Stimulated activated CD8-positive, alpha-beta memory T cell treated with anti-CD3 and anti-CD28 coated beads, Interleukin-12 subunit alpha, Interleukin-12 subunit beta, amount 100 ng/mL, for 24 hours (primary cell): ENCODE measurements around the gene TERB2.
"Not testable (repeated sequence)": the region's sequence is repeated elsewhere in the genome, so short reads cannot be mapped to it uniquely, and the experiment has no call there.

ENCODE experiments used
- DNase-seq: peaks from one replicate; pipeline ENCODE4 v3.0.0-alpha.2; 2020; ENCODE audit errors: extremely low read depth

Gene TERB2

GRCh38 chr15:44956388-44956787, at the start of gene TERB2:
Gene TERB2 (plus strand): TSS chr15:44956687. CDS start chr15:44956719, 32 bp downstream.
- no peak for DNase-seq

- DNase-seq = no peak
Measured at GRCh38 chr15:44909423-44909822, 47.1 kb upstream of the TERB2 start.

- no peak for DNase-seq
Measured at GRCh38 chr15:44910981-44911625, 45.4 kb upstream of the TERB2 start.

- not testable (repeated sequence) for DNase-seq
Measured at GRCh38 chr15:44912186-44912585, 44.3 kb upstream of the TERB2 start.

- not testable (repeated sequence) for DNase-seq
Measured at GRCh38 chr15:44912974-44913448, 43.5 kb upstream of the TERB2 start.

GRCh38 chr15:44918136-44918535, 38.4 kb upstream of the TERB2 start:
- DNase-seq = no peak

- not testable (repeated sequence) for DNase-seq
Measured at GRCh38 chr15:44928658-44929057, 27.8 kb upstream of the TERB2 start.

GRCh38 chr15:44930283-44930682, 26.2 kb upstream of the TERB2 start:
- DNase-seq = not testable (repeated sequence)

- DNase-seq = not testable (repeated sequence)
Measured at GRCh38 chr15:44958302-44958701, 1.8 kb downstream of the TERB2 start.

- DNase-seq = no peak
Measured at GRCh38 chr15:44968475-44968874, 12.0 kb downstream of the TERB2 start.

- DNase-seq = no peak
Measured at GRCh38 chr15:44971036-44971435, 14.5 kb downstream of the TERB2 start.

- not testable (repeated sequence) for DNase-seq
Measured at GRCh38 chr15:44976183-44976582, 19.7 kb downstream of the TERB2 start.

- not testable (repeated sequence) for DNase-seq
Measured at GRCh38 chr15:44977781-44978180, 21.3 kb downstream of the TERB2 start.

- DNase-seq = not testable (repeated sequence)
Measured at GRCh38 chr15:44979617-44980339, 23.3 kb downstream of the TERB2 start.

GRCh38 chr15:44984144-44984543, 27.7 kb downstream of the TERB2 start:
- not testable (repeated sequence) for DNase-seq

- DNase-seq = not testable (repeated sequence)
Measured at GRCh38 chr15:44986346-44987055, 30.0 kb downstream of the TERB2 start.

GRCh38 chr15:44987711-44988110, 31.2 kb downstream of the TERB2 start:
- DNase-seq = not testable (repeated sequence)

GRCh38 chr15:44988184-44988869, 31.8 kb downstream of the TERB2 start:
- DNase-seq = not testable (repeated sequence)

GRCh38 chr15:44988870-44989219, 32.4 kb downstream of the TERB2 start:
- not testable (repeated sequence) for DNase-seq

GRCh38 chr15:44997632-44998031, 41.1 kb downstream of the TERB2 start:
- not testable (repeated sequence) for DNase-seq

- no peak for DNase-seq
Measured at GRCh38 chr15:44999105-44999504, 42.6 kb downstream of the TERB2 start.

- not testable (repeated sequence) for DNase-seq
Measured at GRCh38 chr15:45001180-45001579, 44.7 kb downstream of the TERB2 start.
